GM12891 (cell line): ENCODE measurements around the gene MORN2.

Experiments
- POLR2A ChIP-seq: IDR thresholded peaks from 2 replicates; pipeline ENCODE4 v1.6.1; 2011; ENCODE audit warnings: low read depth, low read length, control low read depth
- TAF1 ChIP-seq: IDR thresholded peaks from 2 replicates; pipeline ENCODE4 v1.6.1; 2011; ENCODE audit warnings: low read depth, low read length, control low read depth

- TF ChIP-seq POLR2A (no peak), TAF1 (no peak)
Measured at GRCh38 chr2:38912619-38913018, 36.8 kb downstream of the MORN2 start.
